Smooth muscle cell (in vitro differentiated cells): ENCODE results near the gene LOXHD1. TPM values are rescaled to one million over a fixed set of nuclear protein-coding genes. Genes with fewer than 3 reads are reported as not detected.

ENCODE experiments used
- DNase-seq: peaks from one replicate; lab custom pipeline; 2025; ENCODE audit not compliant: unreplicated experiment; lab: John Stamatoyannopoulos, UW
- H2AFZ ChIP-seq: fragments of 200-600 bp; sonication (generic); 2 replicates; pipeline ENCODE4 v1.6.0; 2016; ENCODE audit warnings: antibody characterized with exemption, low read depth, mild to moderate bottlenecking
- H3F3A ChIP-seq: fragments of 200-600 bp; sonication (generic); 2 replicates; pipeline ENCODE4 v1.6.0; 2017; ENCODE audit warnings: antibody characterized with exemption, low read depth
- H3K27ac ChIP-seq: fragments of 200-600 bp; sonication (generic); 2 replicates; pipeline ENCODE4 v1.5.1; 2016; ENCODE audit warnings: low read depth, mild to moderate bottlenecking
- H3K27me3 ChIP-seq: fragments of 200-600 bp; sonication (generic); 2 replicates; pipeline ENCODE4 v1.6.1; 2016; ENCODE audit warnings: low read depth, mild to moderate bottlenecking
- H3K36me3 ChIP-seq: fragments of 200-600 bp; sonication (generic); 2 replicates; pipeline ENCODE4 v1.5.1; 2016; ENCODE audit warnings: low read depth
- H3K4me1 ChIP-seq: fragments of 200-600 bp; sonication (generic); 2 replicates; pipeline ENCODE4 v1.5.1; 2016; ENCODE audit warnings: low read depth
- H3K4me2 ChIP-seq: fragments of 200-600 bp; sonication (generic); 2 replicates; pipeline ENCODE4 v1.6.0; 2016; ENCODE audit warnings: mild to moderate bottlenecking
- H3K4me3 ChIP-seq: fragments of 200-600 bp; sonication (generic); 2 replicates; pipeline ENCODE4 v1.5.1; 2016; ENCODE audit warnings: mild to moderate bottlenecking
- H3K79me2 ChIP-seq: fragments of 200-600 bp; sonication (generic); 2 replicates; pipeline ENCODE4 v1.6.0; 2016; ENCODE audit warnings: low read depth, mild to moderate bottlenecking
- H3K9ac ChIP-seq: fragments of 200-600 bp; sonication (generic); 2 replicates; pipeline ENCODE4 v1.6.0; 2016; ENCODE audit warnings: low read depth
- H3K9me3 ChIP-seq: fragments of 200-600 bp; sonication (generic); replicated peaks from 2 replicates; pipeline ENCODE4 v1.5.1; 2016; ENCODE audit warnings: low read depth
- H4K20me1 ChIP-seq: fragments of 200-600 bp; sonication (generic); 2 replicates; pipeline ENCODE4 v1.6.0; 2016; ENCODE audit warnings: low read depth
- CTCF ChIP-seq: fragments of 200-600 bp; sonication (generic); IDR thresholded peaks from 2 replicates; pipeline ENCODE4 v1.5.1; 2017; ENCODE audit warnings: borderline replicate concordance, mild to moderate bottlenecking, antibody characterized with exemption; ENCODE audit not compliant: insufficient read depth, poor library complexity, severe bottlenecking
- WGBS: methylation state at CpG from one replicate; pipeline ENCODE4 v1.1.7; 2016; ENCODE audit warnings: low lambda C conversion rate; 5-methylcytosine and 5-hydroxymethylcytosine counted together
- polyA plus RNA-seq: library from polyadenylated mRNA; unstranded; fragments of >200 nt; fragmentation: Nextera tagmentation; extraction: Ambion mirVana; gene quantifications from 2 replicates; pipeline ENCODE4 v1.2.1, GENCODE V29; 2016
- total RNA-seq: library from RNA; depleted of rRNA; stranded (reverse); fragments of >200 nt; gene quantifications from 2 replicates; pipeline ENCODE4 v1.2.3, GENCODE V29; 2014

Gene LOXHD1
- total and polyA plus RNA-seq, 2 experiments from 2014 or later, result not detected

GRCh38 chr18:46625069-46625468 is 32.0 kb downstream of the LOXHD1 start:
- WGBS, result 98% methylated on average over 5 of the region's 5 CpGs
- H3K27me3 ChIP-seq, result no peaks in the 10 kb centered on the region

GRCh38 chr18:46624127-46624526 is 32.9 kb downstream of the LOXHD1 start:
- 85% methylated on average over 11 of the region's 11 CpGs for WGBS
- no peak overlapping the region for H2AFZ ChIP-seq
- no peak overlapping the region for H3K27ac ChIP-seq
- no peak overlapping the region for H3K4me2 ChIP-seq
- H3K79me2 ChIP-seq, result no peaks in the 10 kb centered on the region
- no peaks in the 10 kb centered on the region for H3K9me3 ChIP-seq
- no peaks in the 10 kb centered on the region for H4K20me1 ChIP-seq
- no peak overlapping the region for H3K4me3 ChIP-seq
- no peak for DNase-seq
- no peak for TF ChIP-seq CTCF
- H3K4me1 ChIP-seq, result peaks cover 7% of the 10 kb centered on the region
- no peaks in the 10 kb centered on the region for H3K36me3 ChIP-seq
- H3K27me3 ChIP-seq, result no peaks in the 10 kb centered on the region
- no peak overlapping the region for H3K9ac ChIP-seq
- no peaks in the 10 kb centered on the region for H3F3A ChIP-seq

More at GRCh38 chr18:46625069-46625468, 32.0 kb downstream of the LOXHD1 start:
- no peak for DNase-seq
- no peak overlapping the region for H3K4me2 ChIP-seq
- H3F3A ChIP-seq, result no peaks in the 10 kb centered on the region
- no peaks in the 10 kb centered on the region for H3K79me2 ChIP-seq
- no peak overlapping the region for H3K27ac ChIP-seq
- no peaks in the 10 kb centered on the region for H3K36me3 ChIP-seq
- H3K9me3 ChIP-seq, result no peaks in the 10 kb centered on the region
- no peak overlapping the region for H2AFZ ChIP-seq
- peaks cover 7% of the 10 kb centered on the region for H3K4me1 ChIP-seq
- no peak overlapping the region for H3K9ac ChIP-seq
- H4K20me1 ChIP-seq, result no peaks in the 10 kb centered on the region
- H3K4me3 ChIP-seq, result no peak overlapping the region
- no peak for TF ChIP-seq CTCF

- TF ChIP-seq CTCF, result no peak
- Histone ChIP-seq H4K20me1 (no peaks in the 10 kb centered on the region), H3F3A (no peaks in the 10 kb centered on the region), H3K4me1 (peaks cover 7% of the 10 kb centered on the region), H3K9ac (no peak overlapping the region), H3K79me2 (no peaks in the 10 kb centered on the region), H3K9me3 (no peaks in the 10 kb centered on the region), H3K4me2 (no peak overlapping the region), H3K27ac (no peak overlapping the region), H2AFZ (peak overlapping the region; percentile 59), H3K4me3 (no peak overlapping the region), H3K27me3 (no peaks in the 10 kb centered on the region), H3K36me3 (no peaks in the 10 kb centered on the region)
- no peak for DNase-seq
- 60% methylated on average over 10 of the region's 10 CpGs for WGBS
Measured at GRCh38 chr18:46623541-46623940, 33.5 kb downstream of the LOXHD1 start.

GRCh38 chr18:46622999-46623398 is 34.0 kb downstream of the LOXHD1 start:
- no peak for DNase-seq
- Histone ChIP-seq H3K27ac (no peak overlapping the region), H3K79me2 (no peaks in the 10 kb centered on the region), H3K4me3 (no peak overlapping the region), H2AFZ (peak overlapping the region; percentile 59), H3K4me1 (peaks cover 7% of the 10 kb centered on the region), H3K4me2 (no peak overlapping the region), H3F3A (no peaks in the 10 kb centered on the region), H4K20me1 (no peaks in the 10 kb centered on the region), H3K27me3 (no peaks in the 10 kb centered on the region), H3K9ac (no peak overlapping the region), H3K36me3 (no peaks in the 10 kb centered on the region), H3K9me3 (no peaks in the 10 kb centered on the region)
- TF ChIP-seq CTCF, result peak; percentile 20
- WGBS, result 83% methylated on average over 3 of the region's 3 CpGs
